SK-N-SH (cell line): Measurements from ENCODE around the gene ZNF594.
"Not testable (repeated sequence)": the region's sequence is repeated elsewhere in the genome, so short reads cannot be mapped to it uniquely, and the experiment has no call there.

Experiments used
- CTCF ChIP-seq: fragments of 200-600 bp; sonication (generic); IDR thresholded peaks from 2 replicates; pipeline ENCODE4 v1.6.1; 2017; ENCODE audit warnings: antibody characterized with exemption, mild to moderate bottlenecking, moderate library complexity
- POLR2AphosphoS5 ChIP-seq: IDR thresholded peaks from 2 replicates; pipeline ENCODE4 v1.6.1; 2012; ENCODE audit warnings: low read depth, low read length
- SIN3A ChIP-seq: IDR thresholded peaks from 2 replicates; pipeline ENCODE4 v1.6.1; 2012; ENCODE audit warnings: low read depth, mild to moderate bottlenecking, low read length, moderate library complexity, borderline replicate concordance
- TAF1 ChIP-seq: IDR thresholded peaks from 2 replicates; pipeline ENCODE4 v1.6.1; 2012; ENCODE audit warnings: low read depth, mild to moderate bottlenecking, low read length, moderate library complexity, borderline replicate concordance

- not testable (repeated sequence) for TF ChIP-seq CTCF, SIN3A, POLR2AphosphoS5, TAF1
Measured at GRCh38 chr17:5132503-5133225, 59.0 kb downstream of the ZNF594 start.
